Effector CD8-positive, alpha-beta T cell (primary cell): ENCODE results near the gene COG2.

Experiments
- DNase-seq: peaks from one replicate; lab custom pipeline; 2025; lab: John Stamatoyannopoulos, UW

The COG2 gene

DNA sequence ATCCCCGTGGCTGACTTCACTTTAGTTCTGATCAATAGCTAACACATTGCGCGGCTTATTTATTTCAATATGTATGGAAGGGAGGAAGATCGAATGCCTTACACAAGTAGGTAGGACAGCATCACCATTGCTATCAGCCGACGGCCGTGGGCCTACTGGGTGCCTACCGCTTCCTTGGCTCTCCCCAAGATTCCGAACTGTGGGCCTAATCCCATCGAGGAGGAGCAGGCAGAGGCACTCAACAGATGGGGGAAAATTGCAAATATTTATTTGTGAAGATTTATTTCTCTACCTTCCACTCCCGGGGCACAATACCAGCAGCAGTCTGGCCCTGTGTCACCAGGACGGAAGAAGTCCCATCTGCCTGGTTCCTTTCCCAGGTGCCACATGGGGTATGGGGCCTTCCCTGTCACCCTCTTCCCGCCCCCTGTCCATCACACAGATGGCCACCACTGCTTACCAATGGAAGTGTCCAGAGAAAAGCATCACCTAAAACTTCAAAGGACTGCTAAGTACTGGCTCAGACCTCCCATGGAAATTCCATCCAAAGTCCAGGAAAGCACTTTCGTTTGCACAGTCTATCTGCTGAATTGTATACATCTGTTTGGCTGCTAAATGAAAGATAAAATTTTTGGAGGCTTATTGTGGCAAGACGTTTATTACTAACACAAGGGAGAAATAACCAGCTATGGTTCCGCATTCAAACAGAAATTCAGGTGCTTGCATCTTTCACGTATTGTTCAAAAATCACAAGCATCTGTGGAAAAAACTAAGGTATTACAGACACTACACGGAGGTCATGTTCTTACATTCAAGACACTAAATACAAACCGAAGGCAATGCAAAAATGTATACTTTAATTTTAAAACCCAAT lies 59.9 kb downstream of the COG2 start:
- no peak for DNase-seq

- no peak for DNase-seq
Measured at GRCh38 chr1:230702934-230703678, 60.8 kb downstream of the COG2 start.

- no peak for DNase-seq
Measured at GRCh38 chr1:230703679-230704385, 61.6 kb downstream of the COG2 start.

- DNase-seq, result no peak
Measured at GRCh38 chr1:230704830-230705229, 62.5 kb downstream of the COG2 start.

GRCh38 chr1:230705289-230706019 lies 63.2 kb downstream of the COG2 start:
- no peak for DNase-seq

DNA sequence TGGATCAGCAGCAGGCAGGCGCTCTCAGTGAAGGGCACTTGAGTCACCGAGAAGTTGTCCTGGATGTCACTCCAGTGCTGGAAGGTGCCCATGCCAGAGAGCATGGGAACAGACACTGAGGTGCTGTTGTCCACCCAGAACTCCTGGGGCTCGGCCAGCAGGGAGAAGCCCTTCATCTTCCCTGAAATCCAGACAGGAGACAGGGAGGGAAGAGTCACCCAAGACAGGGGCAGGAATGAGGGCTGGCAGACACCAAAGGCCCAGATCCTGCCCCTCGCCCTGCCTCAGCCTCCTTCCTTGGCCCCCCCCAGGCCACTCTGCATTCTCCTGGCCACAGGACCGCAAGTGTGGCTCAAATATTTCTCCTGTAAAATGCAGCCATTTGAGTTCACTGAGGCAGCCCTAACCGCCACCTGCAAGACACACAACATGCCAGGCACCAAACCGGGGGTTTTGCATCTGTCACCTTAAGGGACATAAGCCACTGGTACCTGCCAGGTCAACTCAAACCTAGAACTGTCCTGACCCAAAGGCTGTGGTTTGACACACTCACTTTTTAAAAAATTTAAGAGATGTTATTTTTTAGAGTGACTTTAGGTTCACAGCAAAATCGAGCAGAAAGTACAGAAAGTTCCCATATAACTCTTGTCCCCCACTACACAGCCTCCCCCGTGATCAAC lies 63.9 kb downstream of the COG2 start:
- DNase-seq, result no peak

- no peak for DNase-seq
Measured at GRCh38 chr1:230706887-230707731, 64.8 kb downstream of the COG2 start.

- DNase-seq, result no peak
Measured at GRCh38 chr1:230707732-230708630, 65.7 kb downstream of the COG2 start.

DNA sequence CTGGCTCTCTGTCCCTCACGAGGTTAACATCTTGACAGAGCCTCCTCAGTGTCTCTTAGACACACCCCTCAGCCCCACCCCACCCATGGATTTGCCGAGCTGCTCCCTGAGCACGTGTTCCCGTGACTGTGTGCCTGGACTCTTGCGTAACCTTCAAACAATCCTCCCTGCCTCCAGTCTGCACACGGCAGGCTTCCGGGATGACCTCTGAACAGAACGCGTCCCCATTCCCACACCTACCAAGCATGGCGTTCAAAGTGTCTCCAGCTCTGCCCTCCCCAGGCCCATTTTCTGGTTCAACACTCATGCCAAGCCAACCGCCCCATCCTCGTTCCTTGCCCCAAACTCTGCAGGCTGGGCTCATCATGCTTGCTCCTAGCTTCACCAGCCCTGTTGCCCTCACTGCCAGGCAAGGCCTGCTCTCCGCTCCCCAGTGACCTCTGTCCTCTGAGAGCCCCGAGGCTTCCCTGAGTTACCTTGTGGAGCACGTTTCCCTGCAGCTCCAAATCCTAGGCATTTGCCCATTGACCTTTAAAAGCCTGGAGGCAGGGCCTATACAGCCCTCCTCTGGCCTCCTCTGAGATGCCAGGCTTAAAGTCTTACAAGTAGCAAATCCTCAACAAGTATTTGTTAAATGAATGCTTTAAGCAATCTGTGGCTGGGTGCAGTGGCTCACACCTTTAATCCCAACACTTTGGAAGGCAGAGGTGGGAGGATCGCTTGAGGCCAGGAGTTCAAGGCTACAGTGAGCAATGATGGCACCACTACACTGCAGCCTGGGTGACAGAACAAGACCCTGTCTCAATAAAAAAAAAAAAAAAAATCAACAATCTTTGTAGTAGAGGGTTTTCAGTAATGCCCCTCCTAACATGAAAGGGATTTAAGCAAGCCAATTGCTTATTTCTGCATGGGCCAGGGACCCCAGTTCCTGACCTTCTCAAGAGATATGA lies 66.6 kb downstream of the COG2 start:
- DNase-seq, result no peak

GRCh38 chr1:230709619-230710542 lies 67.6 kb downstream of the COG2 start:
- DNase-seq, result no peak

DNA sequence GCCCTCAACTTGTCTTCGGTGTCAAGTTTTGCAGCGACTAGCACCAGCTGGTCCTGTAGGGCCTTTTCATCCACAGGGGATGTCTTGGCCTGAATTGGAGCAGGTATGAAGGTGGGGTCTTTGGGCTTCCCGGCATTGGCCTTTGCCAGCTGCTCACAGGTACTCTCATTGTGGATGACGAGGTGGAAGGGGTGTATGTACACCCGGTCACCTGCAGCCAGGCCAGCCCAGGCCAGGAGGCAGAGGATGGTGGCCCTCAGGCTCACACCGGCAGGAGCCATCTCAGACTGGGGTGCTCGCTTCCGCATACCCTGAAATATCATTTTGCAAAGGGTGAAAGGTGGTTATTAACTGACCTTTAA lies 68.2 kb downstream of the COG2 start:
- no peak for DNase-seq

DNA sequence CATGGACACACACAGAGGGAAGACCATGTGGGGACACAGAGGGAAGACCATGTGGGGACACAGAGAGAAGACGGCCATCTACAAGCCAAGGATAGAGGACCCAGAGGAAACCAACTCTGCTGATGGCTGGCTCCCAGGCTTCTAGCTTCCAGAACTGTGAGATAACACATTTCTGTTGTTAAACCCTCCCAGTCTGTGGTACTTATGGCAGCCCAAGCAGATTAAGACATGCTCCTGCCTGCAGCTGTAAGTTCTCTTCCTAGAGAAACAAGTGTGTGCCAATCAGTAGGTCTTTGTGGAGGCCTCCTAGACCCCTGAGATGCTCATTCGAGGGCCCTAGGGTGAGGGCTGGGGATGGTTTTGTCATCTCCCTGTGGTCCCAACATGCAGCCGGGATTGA lies 69.0 kb downstream of the COG2 start:
- DNase-seq, result no peak

DNA sequence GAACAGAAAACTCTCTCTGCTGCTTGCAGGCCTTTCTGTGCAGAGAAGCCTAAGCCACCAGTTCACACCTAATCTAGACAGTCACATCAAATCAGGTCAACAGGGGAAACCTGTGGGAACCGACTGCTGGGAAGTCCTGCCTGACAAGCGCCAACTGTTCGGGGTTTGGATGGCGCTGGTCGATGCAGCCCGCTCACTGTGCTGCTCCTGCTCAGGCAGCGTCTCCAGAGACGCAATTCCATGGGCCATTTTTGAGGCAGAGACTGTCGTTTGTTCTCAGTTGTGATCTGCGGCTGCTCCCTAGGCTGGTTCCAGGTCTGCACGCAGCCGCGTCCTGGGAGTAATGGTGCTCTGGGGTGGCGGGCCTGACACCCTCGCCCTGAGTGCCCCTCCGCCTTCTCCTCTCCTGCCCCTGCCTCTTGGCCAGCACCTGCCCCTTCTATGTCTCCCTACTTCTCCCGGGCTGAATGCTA lies 70.2 kb downstream of the COG2 start:
- DNase-seq, result no peak

GRCh38 chr1:230713138-230713537 lies 70.9 kb downstream of the COG2 start:
- no peak for DNase-seq

- DNase-seq, result no peak
Measured at GRCh38 chr1:230713547-230713914, 71.2 kb downstream of the COG2 start.

GRCh38 chr1:230713915-230714764 lies 71.9 kb downstream of the COG2 start, which contains the start of gene AGT:
TSS of gene AGT (minus strand) at chr1:230714122. CDS start at chr1:230710823, 3,299 bp downstream.
- DNase-seq, result no peak
